GM23338 (cell line): ENCODE measurements around the gene TBPL1. TPM values are rescaled to one million over a fixed set of nuclear protein-coding genes. Genes with fewer than 3 reads are reported as not detected.
"Not testable (repeated sequence)": the region's sequence is repeated elsewhere in the genome, so short reads cannot be mapped to it uniquely, and the experiment has no call there.

Experiments used
- ATAC-seq: fragments of 200-7000 bp; cut with Tn5 transposase; 3 replicates; pipeline ENCODE4 v1.9.1; 2020
- DNase-seq: peaks from one replicate; pipeline ENCODE4 v3.0.0-alpha.2; 2015; ENCODE audit warnings: low spot score
- H2AFZ ChIP-seq: fragments of 200-600 bp; sonication (generic); 2 replicates; pipeline ENCODE4 v1.8.0; 2016; ENCODE audit warnings: antibody characterized with exemption, mild to moderate bottlenecking, moderate library complexity
- H3F3A ChIP-seq: fragments of 200-600 bp; sonication (generic); replicated peaks from 2 replicates; pipeline ENCODE4 v1.8.0; 2017; ENCODE audit warnings: antibody characterized with exemption, mixed run types, low read depth
- H3K27ac ChIP-seq: fragments of 200-600 bp; sonication (generic); 2 replicates; pipeline ENCODE4 v1.6.1; 2016; ENCODE audit warnings: low read depth
- H3K27me3 ChIP-seq: fragments of 200-600 bp; sonication (generic); 2 replicates; pipeline ENCODE4 v1.8.0; 2016; ENCODE audit warnings: mild to moderate bottlenecking, mixed run types, moderate library complexity; ENCODE audit not compliant: insufficient read depth
- H3K36me3 ChIP-seq: fragments of 200-600 bp; sonication (generic); 2 replicates; pipeline ENCODE4 v1.8.0; 2016; ENCODE audit warnings: mild to moderate bottlenecking; ENCODE audit not compliant: insufficient read depth
- H3K4me1 ChIP-seq: fragments of 200-600 bp; sonication (generic); 2 replicates; pipeline ENCODE4 v1.8.0; 2016; ENCODE audit warnings: mild to moderate bottlenecking, moderate library complexity; ENCODE audit not compliant: insufficient read depth
- H3K4me2 ChIP-seq: fragments of 200-600 bp; sonication (generic); 2 replicates; pipeline ENCODE4 v1.7.1; 2017; ENCODE audit warnings: mixed run types
- H3K4me3 ChIP-seq: fragments of 200-600 bp; sonication (generic); 2 replicates; pipeline ENCODE4 v1.6.1; 2016; ENCODE audit warnings: mixed run types
- H3K79me2 ChIP-seq: fragments of 200-600 bp; sonication (generic); replicated peaks from 2 replicates; pipeline ENCODE4 v1.8.0; 2017; ENCODE audit warnings: mild to moderate bottlenecking; ENCODE audit not compliant: insufficient read depth
- H3K9me2 ChIP-seq: fragments of 200-600 bp; sonication (generic); 2 replicates; pipeline ENCODE4 v1.8.0; 2017; ENCODE audit not compliant: insufficient read depth
- H4K20me1 ChIP-seq: fragments of 200-600 bp; sonication (generic); replicated peaks from 2 replicates; pipeline ENCODE4 v1.8.0; 2017; ENCODE audit warnings: mild to moderate bottlenecking; ENCODE audit not compliant: insufficient read depth
- H3K27ac Mint-ChIP-seq: 2 replicates; pipeline ENCODE4 v1.8.0; 2020; ENCODE audit warnings: inconsistent platforms, mild to moderate bottlenecking, moderate library complexity, mixed read lengths
- H3K27me3 Mint-ChIP-seq: 3 replicates; pipeline ENCODE4 v1.8.0; 2022; ENCODE audit warnings: low read depth, mild to moderate bottlenecking, moderate library complexity, mixed read lengths, inconsistent platforms; ENCODE audit not compliant: insufficient read depth, poor library complexity
- H3K36me3 Mint-ChIP-seq: 3 replicates; pipeline ENCODE4 v1.8.0; 2021; ENCODE audit warnings: low read depth, mild to moderate bottlenecking, inconsistent platforms, moderate library complexity, mixed read lengths
- H3K4me1 Mint-ChIP-seq: 3 replicates; pipeline ENCODE4 v1.8.0; 2020; ENCODE audit warnings: mild to moderate bottlenecking, inconsistent platforms, mixed read lengths
- H3K4me3 Mint-ChIP-seq: 3 replicates; pipeline ENCODE4 v1.8.0; 2021; ENCODE audit warnings: moderate library complexity, mild to moderate bottlenecking, inconsistent platforms, mixed read lengths
- H3K9me3 Mint-ChIP-seq: 3 replicates; pipeline ENCODE4 v1.8.0; 2020; ENCODE audit warnings: moderate library complexity, mild to moderate bottlenecking, inconsistent platforms, mixed read lengths
- CREB1 ChIP-seq: fragments of 250-450 bp; sonication (Bioruptor Pico); IDR thresholded peaks from 2 replicates; pipeline ENCODE4 v1.5.0; 2020; ENCODE audit warnings: low read depth, mild to moderate bottlenecking, moderate library complexity
- EZH2 ChIP-seq: fragments of 200-600 bp; sonication (generic); IDR thresholded peaks from one replicate; pipeline ENCODE4 v1.8.0; 2017; ENCODE audit warnings: antibody characterized with exemption, mild to moderate bottlenecking, low read depth; ENCODE audit not compliant: unreplicated experiment
- POLR2AphosphoS5 ChIP-seq: IDR thresholded peaks from 2 replicates; pipeline ENCODE4 v1.6.1; 2016; ENCODE audit warnings: antibody characterized with exemption, low read depth
- ZNF114 ChIP-seq: fragments of 250-450 bp; sonication (Bioruptor Pico); IDR thresholded peaks from 2 replicates; pipeline ENCODE4 v1.5.0; 2020; ENCODE audit warnings: mild to moderate bottlenecking, moderate library complexity
- ZNF331 ChIP-seq: fragments of 250-450 bp; sonication (Bioruptor Pico); IDR thresholded peaks from 2 replicates; pipeline ENCODE4 v1.5.0; 2020; ENCODE audit warnings: low read depth, mild to moderate bottlenecking, moderate library complexity
- polyA plus RNA-seq: library from polyadenylated mRNA; unstranded; fragments of >200 nt; fragmentation: Nextera tagmentation; extraction: Ambion mirVana; gene quantifications from 2 replicates; pipeline ENCODE4 v1.2.1, GENCODE V29; 2016
- total RNA-seq: library from RNA; depleted of rRNA; stranded (reverse); fragments of >200 nt; shearing (Covaris generic); gene quantifications from 2 replicates; pipeline ENCODE4 v1.2.3, GENCODE V29; 2014
- TF ChIP-seq, protein P1 (sequence below): IDR thresholded peaks from 2 replicates; pipeline ENCODE4 v1.6.1; 2016; ENCODE audit warnings: antibody characterized with exemption
- TF ChIP-seq, protein P2 (sequence below): IDR thresholded peaks from one replicate; pipeline ENCODE4 v1.6.1; 2018; ENCODE audit warnings: antibody characterized with exemption; ENCODE audit not compliant: unreplicated experiment

Gene TBPL1
- total and polyA plus RNA-seq, 2 experiments from 2014 or later = 72.9 to 139 TPM

DNA sequence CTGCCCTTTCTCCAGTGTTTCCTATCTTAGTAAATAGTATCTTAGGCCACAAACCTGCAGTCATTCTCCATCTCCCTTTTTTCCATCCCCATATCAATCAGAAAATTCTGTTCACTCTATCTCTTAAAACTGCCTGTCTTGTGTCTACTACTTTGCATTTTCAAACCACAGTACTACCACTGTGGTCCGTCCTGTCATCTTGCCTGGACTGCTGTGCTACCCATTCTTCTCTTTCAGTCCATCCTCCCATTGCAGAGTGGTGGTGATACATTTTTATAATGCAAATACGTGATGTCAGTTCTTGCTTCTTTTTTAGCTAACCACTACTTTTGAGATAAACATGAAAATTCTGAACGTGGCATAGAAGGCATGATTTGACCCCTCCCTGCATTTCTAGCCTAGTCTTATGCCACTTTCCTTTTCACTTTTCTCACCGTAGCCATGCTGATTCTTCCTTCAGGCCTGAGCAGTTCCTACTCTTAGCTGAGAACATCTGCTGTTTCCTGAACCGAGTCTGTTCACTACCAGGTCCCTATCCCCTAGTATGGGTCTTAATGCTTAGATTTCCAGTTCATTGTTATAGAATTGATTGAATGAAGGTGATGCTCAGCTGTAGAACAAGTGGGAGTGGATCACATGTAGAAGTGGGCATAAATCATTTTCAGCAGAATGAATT, 13.8 kb downstream of the TBPL1 start:
- H3K4me1 Mint-ChIP-seq = peaks cover 28% of the 10 kb centered on the region
- no peak overlapping the region for H3K27ac Mint-ChIP-seq
- Histone ChIP-seq H3K4me1 (peaks cover 5% of the 10 kb centered on the region), H3K4me3 (no peak overlapping the region), H3F3A (no peaks in the 10 kb centered on the region), H3K4me2 (no peak overlapping the region), H3K27ac (no peak overlapping the region), H3K36me3 (no peaks in the 10 kb centered on the region), H2AFZ (no peak overlapping the region), H3K9me2 (no peaks in the 10 kb centered on the region), H3K27me3 (no peaks in the 10 kb centered on the region), H4K20me1 (peaks cover 38% of the 10 kb centered on the region), H3K79me2 (peaks cover 100% of the 10 kb centered on the region)
- TF ChIP-seq POLR2AphosphoS5 (no peak), ZNF114 (no peak)
- no peak overlapping the region for H3K4me3 Mint-ChIP-seq
- DNase-seq (no peak), ATAC-seq (no peak)
- no peaks in the 10 kb centered on the region; the same call in 2 of the 3 replicates for H3K36me3 Mint-ChIP-seq
- no peaks in the 10 kb centered on the region for H3K9me3 Mint-ChIP-seq
- peaks cover 1% of the 10 kb centered on the region for H3K27me3 Mint-ChIP-seq

DNA sequence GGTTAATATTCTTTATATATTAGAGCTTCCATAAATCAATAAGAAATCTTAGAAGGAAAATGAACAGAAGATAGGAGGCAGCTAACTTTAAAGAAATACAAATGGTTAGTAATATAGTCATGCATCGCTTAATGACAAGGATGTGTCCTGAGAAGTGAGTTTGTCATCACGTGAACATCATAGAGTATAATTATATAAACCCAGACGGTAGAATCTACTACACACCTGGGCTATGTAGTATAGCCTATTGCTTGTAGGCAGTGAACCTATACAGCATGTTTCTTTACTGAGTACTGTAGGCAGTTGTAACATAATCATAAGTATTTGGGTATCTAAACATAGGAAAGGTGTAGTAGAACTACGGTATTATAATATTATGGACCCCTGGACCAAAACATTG, 14.3 kb downstream of the TBPL1 start:
- Mint-ChIP-seq H3K27me3 (peaks cover 1% of the 10 kb centered on the region), H3K4me1 (peaks cover 22% of the 10 kb centered on the region), H3K4me3 (no peak overlapping the region), H3K36me3 (no peaks in the 10 kb centered on the region; the same call in 2 of the 3 replicates), H3K9me3 (no peaks in the 10 kb centered on the region), H3K27ac (no peak overlapping the region)
- H3K9me2 ChIP-seq = no peaks in the 10 kb centered on the region
- H3K27me3 ChIP-seq = no peaks in the 10 kb centered on the region
- peaks cover 100% of the 10 kb centered on the region for H3K79me2 ChIP-seq
- no peaks in the 10 kb centered on the region for H3K36me3 ChIP-seq
- TF ChIP-seq, protein P1, sequence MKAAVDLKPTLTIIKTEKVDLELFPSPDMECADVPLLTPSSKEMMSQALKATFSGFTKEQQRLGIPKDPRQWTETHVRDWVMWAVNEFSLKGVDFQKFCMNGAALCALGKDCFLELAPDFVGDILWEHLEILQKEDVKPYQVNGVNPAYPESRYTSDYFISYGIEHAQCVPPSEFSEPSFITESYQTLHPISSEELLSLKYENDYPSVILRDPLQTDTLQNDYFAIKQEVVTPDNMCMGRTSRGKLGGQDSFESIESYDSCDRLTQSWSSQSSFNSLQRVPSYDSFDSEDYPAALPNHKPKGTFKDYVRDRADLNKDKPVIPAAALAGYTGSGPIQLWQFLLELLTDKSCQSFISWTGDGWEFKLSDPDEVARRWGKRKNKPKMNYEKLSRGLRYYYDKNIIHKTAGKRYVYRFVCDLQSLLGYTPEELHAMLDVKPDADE = no peak
- TF ChIP-seq CREB1 (CRISPR knock-in tag) (no peak), ZNF114 (no peak), ZNF331 (CRISPR knock-in tag) (no peak), EZH2 (no peak), POLR2AphosphoS5 (no peak)
- TF ChIP-seq, protein P2, sequence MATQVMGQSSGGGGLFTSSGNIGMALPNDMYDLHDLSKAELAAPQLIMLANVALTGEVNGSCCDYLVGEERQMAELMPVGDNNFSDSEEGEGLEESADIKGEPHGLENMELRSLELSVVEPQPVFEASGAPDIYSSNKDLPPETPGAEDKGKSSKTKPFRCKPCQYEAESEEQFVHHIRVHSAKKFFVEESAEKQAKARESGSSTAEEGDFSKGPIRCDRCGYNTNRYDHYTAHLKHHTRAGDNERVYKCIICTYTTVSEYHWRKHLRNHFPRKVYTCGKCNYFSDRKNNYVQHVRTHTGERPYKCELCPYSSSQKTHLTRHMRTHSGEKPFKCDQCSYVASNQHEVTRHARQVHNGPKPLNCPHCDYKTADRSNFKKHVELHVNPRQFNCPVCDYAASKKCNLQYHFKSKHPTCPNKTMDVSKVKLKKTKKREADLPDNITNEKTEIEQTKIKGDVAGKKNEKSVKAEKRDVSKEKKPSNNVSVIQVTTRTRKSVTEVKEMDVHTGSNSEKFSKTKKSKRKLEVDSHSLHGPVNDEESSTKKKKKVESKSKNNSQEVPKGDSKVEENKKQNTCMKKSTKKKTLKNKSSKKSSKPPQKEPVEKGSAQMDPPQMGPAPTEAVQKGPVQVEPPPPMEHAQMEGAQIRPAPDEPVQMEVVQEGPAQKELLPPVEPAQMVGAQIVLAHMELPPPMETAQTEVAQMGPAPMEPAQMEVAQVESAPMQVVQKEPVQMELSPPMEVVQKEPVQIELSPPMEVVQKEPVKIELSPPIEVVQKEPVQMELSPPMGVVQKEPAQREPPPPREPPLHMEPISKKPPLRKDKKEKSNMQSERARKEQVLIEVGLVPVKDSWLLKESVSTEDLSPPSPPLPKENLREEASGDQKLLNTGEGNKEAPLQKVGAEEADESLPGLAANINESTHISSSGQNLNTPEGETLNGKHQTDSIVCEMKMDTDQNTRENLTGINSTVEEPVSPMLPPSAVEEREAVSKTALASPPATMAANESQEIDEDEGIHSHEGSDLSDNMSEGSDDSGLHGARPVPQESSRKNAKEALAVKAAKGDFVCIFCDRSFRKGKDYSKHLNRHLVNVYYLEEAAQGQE = no peak
- ATAC-seq (no peak), DNase-seq (no peak)
- no peak overlapping the region for H3K4me3 ChIP-seq
- peaks cover 32% of the 10 kb centered on the region for H4K20me1 ChIP-seq
- no peaks in the 10 kb centered on the region; the same call in 1 of the 2 replicates for H3K4me1 ChIP-seq
- H3F3A ChIP-seq = no peaks in the 10 kb centered on the region
- no peak overlapping the region for H3K27ac ChIP-seq
- H2AFZ ChIP-seq = no peak overlapping the region
- H3K4me2 ChIP-seq = no peak overlapping the region

DNA sequence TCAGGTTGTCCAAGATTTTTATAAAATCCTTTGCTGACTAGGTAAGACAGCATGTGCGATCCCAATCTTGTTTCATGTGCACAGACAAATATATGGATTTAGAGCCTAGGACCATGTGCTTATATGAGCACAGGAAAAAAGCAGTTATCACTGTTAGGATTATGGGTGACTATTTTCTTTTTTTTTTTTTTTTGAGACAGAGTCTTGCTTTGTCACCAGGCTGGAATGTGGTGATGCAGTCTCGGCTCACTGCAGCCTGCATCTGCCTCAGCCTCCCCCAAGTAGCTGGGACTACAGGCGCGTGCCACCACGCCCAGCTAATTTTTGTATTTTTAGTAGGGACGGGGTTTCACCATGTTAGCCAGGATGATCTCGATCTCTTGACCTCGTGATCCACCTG, 14.8 kb downstream of the TBPL1 start:
- Histone ChIP-seq H4K20me1 (peaks cover 27% of the 10 kb centered on the region), H3K79me2 (peaks cover 100% of the 10 kb centered on the region)
- not testable (repeated sequence) for H3K4me3 ChIP-seq, ATAC-seq, H3K36me3 ChIP-seq, H3K9me2 ChIP-seq, H3K4me3 Mint-ChIP-seq, H3K9me3 Mint-ChIP-seq, H3K4me2 ChIP-seq, H3F3A ChIP-seq, H3K27ac Mint-ChIP-seq, DNase-seq, H3K27me3 ChIP-seq, H3K27ac ChIP-seq, H3K36me3 Mint-ChIP-seq, H3K27me3 Mint-ChIP-seq, H3K4me1 ChIP-seq, H2AFZ ChIP-seq
- peaks cover 22% of the 10 kb centered on the region for H3K4me1 Mint-ChIP-seq
